Epithelial cell of esophagus (primary cell): ENCODE results near the gene CHRD.

ENCODE experiments used
- DNase-seq: peaks from one replicate; pipeline ENCODE4 v3.0.0; 2010; ENCODE audit warnings: low read depth
- H3K4me3 ChIP-seq: 2 replicates; pipeline ENCODE4 v1.5.1; 2011; ENCODE audit warnings: mild to moderate bottlenecking, low read length, control low read depth
- CTCF ChIP-seq: IDR thresholded peaks from 2 replicates; pipeline ENCODE4 v1.5.1; 2011; ENCODE audit warnings: low read depth, mild to moderate bottlenecking, low read length, control low read depth, inconsistent platforms; ENCODE audit not compliant: insufficient read depth; ENCODE audit errors: missing control alignments

CHRD gene

DNA sequence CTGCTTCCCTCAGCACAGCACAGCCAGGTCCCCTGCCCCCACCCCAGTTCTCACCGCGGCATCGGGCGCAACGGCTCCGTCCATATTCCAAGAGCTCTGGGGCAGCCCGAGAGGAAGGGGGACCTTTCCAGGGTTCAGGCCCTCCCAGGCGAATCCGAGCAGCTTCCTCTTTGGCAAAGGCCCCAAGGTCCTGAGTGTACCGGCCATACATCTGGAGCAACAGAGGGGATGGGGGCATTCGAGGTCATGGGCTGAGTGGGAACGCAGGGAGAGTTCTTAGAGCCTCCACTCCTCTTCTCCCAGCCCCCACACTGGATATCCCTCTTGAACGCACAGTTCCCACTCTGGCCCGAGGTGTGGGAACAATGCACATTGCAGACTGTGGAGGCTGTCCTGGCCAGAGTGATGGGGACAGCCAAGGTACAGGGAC, 20.9 kb upstream of the CHRD start:
- H3K4me3 ChIP-seq, result no peak overlapping the region
- no peak for TF ChIP-seq CTCF
- no peak for DNase-seq

- H3K4me3 ChIP-seq, result no peak overlapping the region
- no peak for DNase-seq
- no peak for TF ChIP-seq CTCF
Observed at GRCh38 chr3:184359610-184360009, 20.2 kb upstream of the CHRD start.

DNA sequence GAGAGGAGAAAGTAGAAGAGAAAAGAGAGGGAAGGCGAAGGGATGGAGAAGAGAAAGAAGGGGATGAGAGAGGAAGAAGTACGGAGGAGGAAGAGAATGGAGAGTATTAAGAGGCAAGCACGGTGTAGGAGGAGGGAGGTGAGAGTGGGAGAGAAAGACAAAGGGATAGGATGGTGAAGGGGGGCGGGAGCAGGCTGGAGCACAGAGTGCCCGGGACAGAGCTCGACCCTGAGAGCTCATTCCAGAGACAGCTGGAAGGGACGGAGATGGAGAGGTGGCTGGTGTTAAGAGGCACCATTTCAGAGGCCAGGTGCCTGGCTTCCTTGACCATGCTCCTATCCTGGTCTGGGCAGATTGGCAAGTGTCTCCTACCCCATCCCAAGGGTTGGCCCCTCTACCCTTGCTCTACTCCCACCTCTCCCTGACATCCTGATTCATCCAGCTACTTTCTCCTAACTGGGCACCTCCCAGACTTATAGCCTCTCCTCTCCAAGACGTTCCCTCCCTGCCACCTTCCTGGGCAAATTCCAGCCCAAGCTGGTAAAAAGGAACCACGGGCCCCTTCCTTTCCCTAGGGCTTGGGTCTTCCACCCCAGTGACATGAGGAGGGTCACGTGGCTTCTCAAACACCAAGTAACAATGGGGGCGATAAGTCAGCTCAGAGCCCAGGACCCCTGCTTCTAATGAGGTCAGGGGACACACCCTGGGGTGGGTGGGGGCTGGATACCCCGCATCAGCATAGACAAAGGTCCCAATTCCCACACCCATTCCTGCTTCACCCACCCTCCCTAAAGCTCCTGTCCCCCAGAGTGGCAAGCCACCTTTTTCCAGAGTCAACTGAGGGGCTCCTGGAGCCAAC, 19.6 kb upstream of the CHRD start:
- H3K4me3 ChIP-seq, result peak overlapping the region; percentile 96
- DNase-seq, result no peak
- TF ChIP-seq CTCF, result no peak

DNA sequence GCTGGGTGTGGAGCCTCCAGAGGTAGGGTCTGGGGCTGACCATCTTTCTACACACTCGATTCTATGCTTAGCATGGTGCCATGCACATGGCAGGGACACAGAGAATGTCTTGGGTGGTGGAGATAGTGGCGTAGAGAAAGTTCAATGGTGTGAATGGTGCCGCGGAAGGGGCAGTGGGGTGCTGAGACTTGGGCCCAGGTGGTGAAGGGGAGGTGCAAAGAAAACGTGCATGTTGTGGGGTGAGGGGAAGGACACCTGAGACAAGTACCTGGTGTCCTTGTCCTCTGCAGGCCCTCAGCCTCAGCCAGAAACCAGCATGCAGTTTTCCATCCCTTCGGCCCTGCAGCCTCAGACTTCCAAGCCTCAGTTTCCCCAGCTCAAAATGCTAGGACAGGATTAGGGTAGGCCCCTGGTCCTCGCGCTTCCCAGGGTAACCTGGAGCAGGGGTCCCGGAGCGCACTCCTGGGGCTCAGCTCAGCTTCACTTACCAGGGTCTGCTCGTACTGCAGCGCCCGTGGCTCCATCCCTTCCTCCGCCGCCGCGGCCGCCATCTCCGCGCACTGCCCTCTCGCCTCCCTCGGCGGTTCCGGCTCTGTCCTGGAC, 18.8 kb upstream of the CHRD start:
- no peak for TF ChIP-seq CTCF
- H3K4me3 ChIP-seq, result peak overlapping the region; percentile 96
- DNase-seq, result no peak

- peak within 1 kb of the TSS; percentile 96 for H3K4me3 ChIP-seq
- peak; percentile 51 for DNase-seq
- TF ChIP-seq CTCF, result no peak
Observed at GRCh38 chr3:184361532-184361931, 18.3 kb upstream of the CHRD start, which contains the start of the genes CLCN2 and POLR2H. Gene CLCN2 (minus strand): TSS chr3:184361605. CDS start chr3:184361479, 126 bp downstream. Gene POLR2H (plus strand): TSS chr3:184361710. CDS start chr3:184363493, 1,783 bp downstream.

DNA sequence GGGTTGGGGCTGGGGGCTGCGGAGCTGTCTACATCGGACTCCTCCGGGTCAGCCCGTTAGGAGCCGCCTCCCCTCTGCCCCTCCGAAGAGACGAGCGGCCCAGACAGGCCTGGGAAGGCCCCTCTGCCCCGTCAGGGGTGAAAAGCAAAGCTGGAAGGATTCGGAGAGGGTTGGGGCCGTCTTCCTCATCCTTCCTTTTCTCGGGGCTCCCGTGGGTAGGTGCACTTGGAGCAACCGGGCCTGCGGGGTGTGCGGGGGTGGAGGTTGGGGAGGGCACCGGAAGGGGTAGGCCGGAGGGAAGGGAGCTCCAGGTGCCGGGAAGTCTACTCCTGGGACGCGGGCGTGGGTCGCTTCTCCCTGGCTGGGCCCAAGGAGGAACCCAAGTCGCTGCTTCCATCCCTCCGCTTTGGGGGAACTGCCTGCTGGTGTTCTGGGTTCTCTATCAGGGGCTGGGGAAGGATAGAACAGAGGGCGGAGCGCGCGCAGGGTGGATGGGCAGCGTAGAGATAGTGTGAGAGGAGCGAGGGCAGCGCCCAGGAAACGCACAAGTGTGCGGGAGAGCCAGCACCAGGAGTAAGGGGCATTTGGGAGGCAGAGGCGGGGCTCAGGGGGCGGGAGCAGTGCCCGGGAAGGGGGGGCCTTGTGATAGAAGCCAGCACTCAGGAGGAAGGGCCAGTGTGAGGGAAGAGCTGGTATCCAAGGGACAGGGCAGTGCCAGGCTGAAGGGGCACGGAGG, 17.8 kb upstream of the CHRD start:
- TF ChIP-seq CTCF, result no peak
- peak; percentile 69 for DNase-seq
- H3K4me3 ChIP-seq, result peak overlapping the region; percentile 96
